Activated gamma-delta T cell treated with anti-CD3 and anti-CD28 coated beads, Interleukin-2, amount 50 U/mL, for 16 hours (primary cell): Measurements from ENCODE around the gene GNAQ.
"Not testable (repeated sequence)": the region's sequence is repeated elsewhere in the genome, so short reads cannot be mapped to it uniquely, and the experiment has no call there.

Experiments used
- DNase-seq: peaks from one replicate; pipeline ENCODE4 v3.0.0-alpha.2; 2020; ENCODE audit warnings: low read depth

GNAQ gene

GRCh38 chr9:77769246-77769645 is 262.4 kb downstream of the GNAQ start:
- DNase-seq: no peak

GRCh38 chr9:77766587-77766986 is 265.0 kb downstream of the GNAQ start:
- no peak for DNase-seq

- no peak for DNase-seq
Observed at GRCh38 chr9:77765781-77766259, 265.8 kb downstream of the GNAQ start.

DNA sequence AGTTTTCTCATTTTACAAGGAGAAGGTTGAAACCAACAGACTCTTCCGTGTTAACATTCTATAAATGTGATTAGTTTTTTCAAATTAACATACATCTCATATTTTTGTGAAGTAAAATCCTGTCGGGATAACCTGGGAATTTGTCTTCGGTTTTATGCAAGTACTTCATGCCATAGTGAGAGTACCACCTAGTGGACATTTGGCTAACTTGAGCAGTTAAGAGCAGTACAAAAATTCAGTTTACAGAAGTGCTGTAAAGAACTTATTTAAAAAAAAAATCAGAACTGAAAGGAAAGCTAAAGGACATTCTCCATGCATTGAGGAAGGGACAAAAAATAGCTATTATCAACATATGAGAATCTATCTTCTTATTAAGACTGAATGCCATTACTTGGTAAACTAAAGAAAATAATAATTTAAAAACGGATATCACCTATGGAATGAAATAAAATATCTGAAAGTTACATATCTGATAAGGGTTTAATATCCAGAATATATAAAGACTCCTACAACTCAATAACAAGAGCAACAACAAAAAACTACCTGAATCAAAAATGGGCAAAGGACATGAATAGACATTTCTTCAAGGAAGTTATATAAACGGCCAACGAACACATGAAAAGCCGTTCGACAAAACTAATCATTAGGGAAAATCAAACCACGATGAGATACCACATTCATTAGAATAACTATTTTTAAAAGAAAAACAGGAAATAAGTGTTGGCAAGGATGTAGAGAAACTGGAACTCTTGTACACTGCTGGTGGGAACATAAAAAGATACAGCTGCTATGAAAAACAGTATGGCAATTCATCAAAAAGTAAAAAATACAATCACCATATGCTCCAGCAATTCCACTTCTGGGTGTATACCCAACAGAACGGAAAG is 266.5 kb downstream of the GNAQ start:
- no peak for DNase-seq

- no peak for DNase-seq
Observed at GRCh38 chr9:77763566-77763965, 268.0 kb downstream of the GNAQ start.

GRCh38 chr9:77760919-77761318 is 270.7 kb downstream of the GNAQ start:
- DNase-seq: not testable (repeated sequence)

DNA sequence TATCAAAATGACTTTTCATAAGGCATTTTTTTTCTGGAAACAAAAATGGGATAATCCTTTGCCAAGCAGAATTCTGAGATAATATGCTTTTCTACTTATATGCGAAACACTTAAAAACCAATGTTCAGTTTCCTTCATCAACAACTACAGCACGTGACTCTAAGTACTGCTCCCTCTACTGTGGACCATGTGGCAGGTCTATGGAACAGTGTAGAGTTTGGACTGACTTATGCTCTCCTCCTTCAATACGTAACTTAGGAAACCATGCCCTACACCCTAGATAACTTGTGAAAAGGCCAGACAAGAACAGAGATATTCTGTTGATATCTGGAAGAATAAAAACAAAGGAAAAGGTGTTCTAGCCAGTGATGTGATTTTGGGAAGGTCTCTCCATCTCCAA is 272.2 kb downstream of the GNAQ start:
- DNase-seq: no peak

- DNase-seq: no peak
Observed at GRCh38 chr9:77756449-77756848, 275.2 kb downstream of the GNAQ start.

DNA sequence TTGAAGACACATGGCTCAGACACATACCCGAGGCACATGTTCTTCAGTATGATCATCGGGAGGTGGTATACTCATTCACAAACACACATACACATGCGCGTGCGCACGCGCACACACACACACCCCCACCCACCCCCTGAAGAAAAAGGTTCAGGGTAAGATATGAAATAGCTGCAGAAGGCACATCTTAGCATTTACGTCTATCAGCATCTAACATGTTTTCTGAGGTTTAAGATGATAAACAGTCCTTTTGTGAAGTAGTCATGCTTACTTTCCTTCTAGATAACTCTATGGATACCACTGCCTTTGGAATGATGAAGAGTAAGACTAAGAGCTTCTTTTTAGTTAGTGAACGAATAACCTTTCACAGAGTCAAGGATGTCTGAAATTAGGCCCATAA is 278.4 kb downstream of the GNAQ start:
- DNase-seq: no peak

DNA sequence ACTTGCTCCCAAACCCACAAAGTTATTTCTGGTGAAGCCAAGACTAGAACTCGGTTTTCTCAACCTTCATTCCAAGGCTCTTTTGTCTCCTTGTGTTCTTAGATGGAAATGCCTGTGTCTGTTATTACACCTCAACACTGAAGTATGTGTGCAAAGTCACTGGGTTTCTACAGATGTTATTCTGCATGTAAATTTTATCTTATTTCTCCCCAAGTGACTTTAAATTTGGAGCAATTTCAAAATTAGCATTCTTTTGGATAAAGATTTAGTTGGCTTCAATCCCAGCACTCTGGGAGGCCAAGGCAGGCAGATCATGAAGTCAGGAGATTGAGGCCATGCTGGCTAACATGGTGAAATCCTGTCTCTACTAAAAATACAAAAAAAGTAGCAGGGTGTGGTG is 279.1 kb downstream of the GNAQ start:
- DNase-seq: no peak

DNA sequence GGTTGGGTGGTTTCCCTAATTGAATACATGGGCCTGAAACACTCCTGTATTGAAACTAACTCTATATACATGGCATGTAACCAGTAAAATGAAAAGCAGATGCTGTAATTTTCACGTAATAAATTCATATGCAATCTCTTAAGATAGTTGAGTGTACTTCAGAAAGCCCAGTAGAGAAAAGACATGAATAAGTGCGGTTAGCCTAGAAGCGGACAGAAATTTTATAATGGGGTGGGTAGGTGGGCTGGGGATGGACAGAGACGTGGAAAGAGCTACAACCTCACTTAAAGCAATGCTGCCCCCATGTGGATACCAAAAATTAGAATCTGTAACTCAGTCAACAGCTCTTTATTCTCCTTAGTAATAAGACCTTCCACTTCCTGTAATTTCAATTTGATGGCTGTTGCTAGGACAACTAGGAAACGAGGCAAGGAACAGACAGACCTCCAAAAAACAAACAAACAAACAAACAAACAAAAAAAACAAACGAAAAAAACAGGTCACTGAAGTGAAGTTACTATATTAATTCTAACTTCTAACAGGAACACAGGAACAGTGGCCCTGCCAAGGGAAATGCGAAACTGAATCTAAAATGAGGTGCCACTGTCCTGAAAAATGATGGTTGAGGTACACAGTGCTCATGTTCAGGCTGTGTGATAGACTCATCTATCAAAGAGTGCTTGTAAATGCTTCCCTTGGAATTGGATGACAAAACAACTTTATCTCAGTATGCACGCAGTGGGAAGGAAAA is 280.1 kb downstream of the GNAQ start:
- DNase-seq: no peak

GRCh38 chr9:77750981-77751340 is 280.6 kb downstream of the GNAQ start:
- DNase-seq: no peak

GRCh38 chr9:77750284-77750683 is 281.3 kb downstream of the GNAQ start:
- DNase-seq: no peak

DNA sequence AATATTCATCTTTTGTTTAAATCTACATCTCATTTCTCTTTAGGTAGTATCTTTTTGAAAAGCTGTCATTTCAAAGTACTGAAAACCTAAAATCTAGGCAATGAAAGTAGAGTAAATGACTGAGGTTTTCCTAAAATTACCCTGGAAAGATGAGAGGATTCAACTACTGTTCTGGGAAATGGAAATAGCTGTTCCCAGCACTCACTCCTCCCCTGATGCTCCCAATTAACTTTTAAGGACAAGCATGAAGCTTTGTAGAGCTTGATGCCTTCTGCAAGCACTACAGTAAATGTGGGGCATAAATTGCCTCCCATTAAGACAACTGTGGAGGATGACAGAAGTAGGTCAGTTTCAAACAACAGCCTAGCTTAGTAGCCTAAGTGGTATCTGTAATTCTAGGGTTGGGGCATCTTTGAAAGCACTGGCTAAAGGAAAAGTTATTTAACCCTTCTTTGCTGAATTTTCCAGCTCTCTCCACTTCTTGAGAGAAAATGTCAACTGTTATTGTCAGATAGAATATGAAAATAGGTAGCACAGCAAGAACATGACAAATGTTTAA is 283.3 kb downstream of the GNAQ start:
- DNase-seq: no peak

- no peak for DNase-seq
Observed at GRCh38 chr9:77747163-77747562, 284.4 kb downstream of the GNAQ start.

GRCh38 chr9:77744841-77745430 is 286.7 kb downstream of the GNAQ start:
- no peak for DNase-seq

DNA sequence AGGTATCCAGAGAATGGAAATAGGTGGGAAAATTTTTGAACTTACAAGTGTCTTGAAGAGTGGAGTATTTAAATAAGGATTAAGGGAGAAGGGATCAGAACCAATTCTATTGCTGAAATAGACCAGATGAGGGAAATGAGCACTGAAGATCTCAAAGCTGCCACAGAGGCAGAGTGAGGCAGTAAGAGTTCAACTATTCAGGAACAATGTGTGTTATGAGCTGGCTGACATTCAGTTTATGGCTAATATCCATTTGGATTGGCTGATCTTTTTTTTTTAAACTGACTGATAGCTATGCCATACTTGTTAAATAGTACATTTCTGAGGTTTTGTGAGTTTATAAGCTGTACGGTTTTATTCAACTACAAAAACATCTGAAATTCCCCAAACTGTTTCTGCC is 288.2 kb downstream of the GNAQ start:
- DNase-seq: no peak

DNA sequence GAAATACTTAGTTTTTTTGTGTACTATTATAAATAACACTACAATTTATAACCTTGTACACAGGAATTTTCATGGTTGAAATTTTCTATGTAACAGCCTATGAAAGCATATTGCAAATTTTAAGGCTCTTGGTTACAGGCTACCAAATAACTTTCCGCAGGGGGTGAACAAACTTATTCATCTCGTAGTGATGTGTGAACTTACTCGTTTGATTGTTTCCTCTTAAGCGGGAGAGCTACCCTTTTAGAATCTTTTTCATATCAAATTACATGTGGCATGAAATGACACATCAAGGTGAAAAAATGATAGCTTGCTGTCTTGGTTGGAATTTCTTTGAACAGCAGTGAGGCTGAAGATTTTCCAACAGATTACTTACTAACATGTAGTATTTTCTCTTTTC is 292.7 kb downstream of the GNAQ start:
- no peak for DNase-seq

GRCh38 chr9:77735494-77735893 is 296.1 kb downstream of the GNAQ start:
- no peak for DNase-seq

GRCh38 chr9:77731930-77732329 is 299.7 kb downstream of the GNAQ start:
- no peak for DNase-seq

DNA sequence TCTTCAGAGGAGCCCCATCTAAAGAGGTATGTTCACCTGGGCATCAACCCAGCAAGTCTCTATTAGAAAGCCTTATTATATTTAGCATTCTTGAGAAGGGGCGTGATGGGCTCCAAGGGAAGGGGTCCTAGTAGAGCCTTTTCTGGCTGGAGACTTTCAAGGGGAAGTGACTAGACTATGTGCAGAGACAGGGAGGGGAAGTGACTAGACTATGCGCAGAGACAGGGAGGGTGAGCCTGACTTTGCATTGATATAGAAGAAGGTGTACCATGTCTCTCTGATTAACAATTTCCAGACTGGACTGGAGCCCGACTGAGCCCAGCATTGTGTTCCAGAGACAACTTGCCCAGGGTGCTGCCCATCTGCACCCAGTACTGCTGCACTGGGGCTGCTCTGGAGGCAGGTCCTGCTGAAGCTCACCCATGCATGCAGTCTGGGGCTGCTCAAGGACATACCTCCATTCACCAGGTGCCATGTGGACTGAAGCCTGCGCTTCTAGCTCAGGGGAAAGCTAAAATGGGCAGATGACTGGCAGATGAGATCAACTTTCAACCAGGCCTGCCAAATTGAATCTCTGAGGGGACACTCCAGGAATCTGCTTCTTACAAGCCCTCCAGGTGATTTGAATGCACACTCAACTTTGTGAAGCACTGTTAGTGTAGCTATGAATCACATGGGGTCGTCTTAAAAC is 300.5 kb downstream of the GNAQ start:
- no peak for DNase-seq

- no peak for DNase-seq
Observed at GRCh38 chr9:77729177-77729576, 302.4 kb downstream of the GNAQ start.
